GM19397 (cell line): ENCODE data around the gene CD207.

Experiments used
- ATAC-seq: cut with Tn5 transposase; IDR thresholded peaks from one replicate; pipeline ENCODE4 v1.9.1; 2021; ENCODE audit warnings: mild to moderate bottlenecking, moderate library complexity; ENCODE audit not compliant: unreplicated experiment

CD207 gene

GRCh38 chr2:70795164-70795995, 40.2 kb downstream of the CD207 start:
- ATAC-seq, result no peak

GRCh38 chr2:70793450-70793849, 42.2 kb downstream of the CD207 start:
- ATAC-seq, result no peak

DNA sequence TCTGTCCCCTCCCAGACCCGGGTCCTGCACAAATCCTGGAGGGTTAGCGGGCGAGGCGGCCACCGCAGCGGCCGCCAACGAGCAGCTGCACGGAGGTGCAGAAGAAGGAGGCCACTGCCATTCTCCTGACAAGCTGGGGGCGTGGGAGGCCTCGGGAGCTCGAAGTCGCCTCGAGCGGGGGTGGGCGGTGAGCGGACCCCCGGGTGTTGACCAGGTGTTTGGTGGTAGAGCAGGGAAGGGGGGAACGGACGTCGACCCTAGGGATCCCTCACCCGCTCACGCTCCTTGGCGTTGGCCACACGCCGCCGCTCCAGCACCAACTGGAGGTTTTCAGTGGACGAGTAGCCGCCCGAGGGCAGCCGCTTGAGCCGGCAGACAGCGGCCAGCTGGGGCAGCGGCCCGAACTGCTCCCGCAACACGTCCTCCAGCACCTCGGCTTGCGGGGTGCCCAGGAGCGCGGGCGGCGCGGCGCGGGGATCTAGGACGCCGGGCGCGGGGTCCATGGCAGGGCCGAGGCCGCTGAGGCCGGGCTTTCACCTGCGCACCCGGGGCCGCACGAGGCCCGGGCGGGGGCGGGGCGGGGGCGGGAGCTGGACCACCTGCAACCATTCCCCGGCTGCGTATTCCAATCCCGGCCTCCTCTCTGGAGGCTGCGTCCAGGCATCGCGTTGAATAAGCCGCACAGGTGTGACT, 45.3 kb downstream of the CD207 start, which contains the start of gene FIGLA:
Gene FIGLA, minus strand, starts transcription at position 508 of the 693 bp plus-strand sequence. Its CDS starts 5 bp downstream, at position 503.
- no peak for ATAC-seq

- ATAC-seq, result no peak
These were observed 46.1 kb downstream of the CD207 start for GRCh38 chr2:70789304-70790135.

- no peak for ATAC-seq
These were observed 50.3 kb downstream of the CD207 start for GRCh38 chr2:70785137-70785911.

DNA sequence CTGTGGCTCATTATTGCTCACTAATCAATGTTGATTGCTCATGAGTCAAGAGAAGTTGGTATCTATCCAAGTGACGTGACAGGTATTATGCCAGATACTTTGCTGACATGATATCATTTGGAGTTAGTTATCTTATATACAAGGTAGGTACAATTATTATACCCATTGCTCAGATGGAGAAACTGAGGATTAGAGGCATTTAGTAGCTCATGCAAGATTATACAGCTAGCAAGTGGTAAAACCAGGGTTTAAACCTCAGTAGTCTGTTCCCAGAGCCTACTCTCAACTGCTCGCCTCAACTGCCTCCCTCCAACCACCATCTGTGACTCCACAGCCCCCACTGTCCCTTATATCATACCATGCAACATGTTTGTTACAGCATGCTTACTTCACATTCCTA, 51.3 kb downstream of the CD207 start:
- no peak for ATAC-seq
